Omental fat pad (tissue), 4 donors: ENCODE results near the gene SLAMF9. TPM values are rescaled to one million over a fixed set of nuclear protein-coding genes. Genes with fewer than 3 reads are reported as not detected.

ENCODE experiments used
- ATAC-seq: fragments of 150-250 bp; one replicate; pipeline ENCODE4 v1.9.1; 2016; ENCODE audit warnings: mild to moderate bottlenecking, moderate library complexity; ENCODE audit not compliant: low FRiP score
- DNase-seq: peaks from one replicate; pipeline ENCODE4 v3.0.0-alpha.2; 2019; ENCODE audit warnings: low spot score
- CTCF ChIP-seq, 3 donors: fragments of 450-650 bp; IDR thresholded peaks; one replicate each; pipeline ENCODE4 v1.5.1; 2016 to 2017; ENCODE audit warnings: antibody characterized with exemption in 3 of 3, mild to moderate bottlenecking in 3 of 3, moderate library complexity in 2 of 3
- total RNA-seq, 4 donors: library from RNA; depleted of rRNA; stranded (reverse); fragments of >200 nt; gene quantifications; one replicate each; pipeline ENCODE4 v1.1.0, GENCODE V29; 2016

The SLAMF9 gene
- total RNA-seq, 4 donors from 2014 or later, result 0.56 to 7.2 (median 1.0) TPM; not detected in 1

- DNase-seq (no peak), ATAC-seq (no peak)
Measured at GRCh38 chr1:159991513-159991912, 37.5 kb upstream of the SLAMF9 start.

GRCh38 chr1:159990005-159990404 lies 36.0 kb upstream of the SLAMF9 start:
- ATAC-seq (no peak), DNase-seq (no peak)
- no peak for TF ChIP-seq CTCF (IDR thresholded peaks at IDR 0.05)

More at GRCh38 chr1:159991513-159991912, 37.5 kb upstream of the SLAMF9 start:
- no peak for TF ChIP-seq CTCF (IDR thresholded peaks at IDR 0.05)

- ATAC-seq, result no peak
- TF ChIP-seq CTCF (IDR thresholded peaks at IDR 0.05), result no peak
- no peak for DNase-seq
Measured at GRCh38 chr1:159989581-159989980, 35.5 kb upstream of the SLAMF9 start.

- no peak for DNase-seq
- ATAC-seq, result no peak
- no peak for TF ChIP-seq CTCF (IDR thresholded peaks at IDR 0.05)
Measured at GRCh38 chr1:159988006-159988405, 34.0 kb upstream of the SLAMF9 start.

GRCh38 chr1:159987186-159987585 lies 33.1 kb upstream of the SLAMF9 start:
- no peak for TF ChIP-seq CTCF (IDR thresholded peaks at IDR 0.05)
- DNase-seq, result no peak
- no peak for ATAC-seq

- DNase-seq, result no peak
- no peak for TF ChIP-seq CTCF (IDR thresholded peaks at IDR 0.05)
- no peak for ATAC-seq
Measured at GRCh38 chr1:159986531-159986930, 32.5 kb upstream of the SLAMF9 start.

GRCh38 chr1:159986093-159986492 lies 32.1 kb upstream of the SLAMF9 start:
- no peak for TF ChIP-seq CTCF (IDR thresholded peaks at IDR 0.05)
- ATAC-seq, result no peak
- DNase-seq, result no peak
